GM23338 (cell line): ENCODE measurements around the gene ZNF488. TPM values are rescaled to one million over a fixed set of nuclear protein-coding genes. Genes with fewer than 3 reads are reported as not detected.

ENCODE experiments used
- ATAC-seq: fragments of 200-7000 bp; cut with Tn5 transposase; 3 replicates; pipeline ENCODE4 v1.9.1; 2020
- DNase-seq: peaks from one replicate; pipeline ENCODE4 v3.0.0-alpha.2; 2015; ENCODE audit warnings: low spot score
- H2AFZ ChIP-seq: fragments of 200-600 bp; sonication (generic); 2 replicates; pipeline ENCODE4 v1.8.0; 2016; ENCODE audit warnings: antibody characterized with exemption, mild to moderate bottlenecking, moderate library complexity
- H3F3A ChIP-seq: fragments of 200-600 bp; sonication (generic); replicated peaks from 2 replicates; pipeline ENCODE4 v1.8.0; 2017; ENCODE audit warnings: antibody characterized with exemption, mixed run types, low read depth
- H3K27ac ChIP-seq: fragments of 200-600 bp; sonication (generic); 2 replicates; pipeline ENCODE4 v1.6.1; 2016; ENCODE audit warnings: low read depth
- H3K27me3 ChIP-seq: fragments of 200-600 bp; sonication (generic); 2 replicates; pipeline ENCODE4 v1.8.0; 2016; ENCODE audit warnings: mild to moderate bottlenecking, mixed run types, moderate library complexity; ENCODE audit not compliant: insufficient read depth
- H3K36me3 ChIP-seq: fragments of 200-600 bp; sonication (generic); 2 replicates; pipeline ENCODE4 v1.8.0; 2016; ENCODE audit warnings: mild to moderate bottlenecking; ENCODE audit not compliant: insufficient read depth
- H3K4me1 ChIP-seq: fragments of 200-600 bp; sonication (generic); 2 replicates; pipeline ENCODE4 v1.8.0; 2016; ENCODE audit warnings: mild to moderate bottlenecking, moderate library complexity; ENCODE audit not compliant: insufficient read depth
- H3K4me2 ChIP-seq: fragments of 200-600 bp; sonication (generic); 2 replicates; pipeline ENCODE4 v1.7.1; 2017; ENCODE audit warnings: mixed run types
- H3K4me3 ChIP-seq: fragments of 200-600 bp; sonication (generic); 2 replicates; pipeline ENCODE4 v1.6.1; 2016; ENCODE audit warnings: mixed run types
- H3K79me2 ChIP-seq: fragments of 200-600 bp; sonication (generic); replicated peaks from 2 replicates; pipeline ENCODE4 v1.8.0; 2017; ENCODE audit warnings: mild to moderate bottlenecking; ENCODE audit not compliant: insufficient read depth
- H3K9me2 ChIP-seq: fragments of 200-600 bp; sonication (generic); 2 replicates; pipeline ENCODE4 v1.8.0; 2017; ENCODE audit not compliant: insufficient read depth
- H4K20me1 ChIP-seq: fragments of 200-600 bp; sonication (generic); replicated peaks from 2 replicates; pipeline ENCODE4 v1.8.0; 2017; ENCODE audit warnings: mild to moderate bottlenecking; ENCODE audit not compliant: insufficient read depth
- H3K27ac Mint-ChIP-seq: 2 replicates; pipeline ENCODE4 v1.8.0; 2020; ENCODE audit warnings: inconsistent platforms, mild to moderate bottlenecking, moderate library complexity, mixed read lengths
- H3K27me3 Mint-ChIP-seq: 3 replicates; pipeline ENCODE4 v1.8.0; 2022; ENCODE audit warnings: low read depth, mild to moderate bottlenecking, moderate library complexity, mixed read lengths, inconsistent platforms; ENCODE audit not compliant: insufficient read depth, poor library complexity
- H3K36me3 Mint-ChIP-seq: 3 replicates; pipeline ENCODE4 v1.8.0; 2021; ENCODE audit warnings: low read depth, mild to moderate bottlenecking, inconsistent platforms, moderate library complexity, mixed read lengths
- H3K4me1 Mint-ChIP-seq: 3 replicates; pipeline ENCODE4 v1.8.0; 2020; ENCODE audit warnings: mild to moderate bottlenecking, inconsistent platforms, mixed read lengths
- H3K4me3 Mint-ChIP-seq: 3 replicates; pipeline ENCODE4 v1.8.0; 2021; ENCODE audit warnings: moderate library complexity, mild to moderate bottlenecking, inconsistent platforms, mixed read lengths
- H3K9me3 Mint-ChIP-seq: 3 replicates; pipeline ENCODE4 v1.8.0; 2020; ENCODE audit warnings: moderate library complexity, mild to moderate bottlenecking, inconsistent platforms, mixed read lengths
- CREB1 ChIP-seq: fragments of 250-450 bp; sonication (Bioruptor Pico); IDR thresholded peaks from 2 replicates; pipeline ENCODE4 v1.5.0; 2020; ENCODE audit warnings: low read depth, mild to moderate bottlenecking, moderate library complexity
- CTCF ChIP-seq, 2 experiments: fragments of 200-600 bp in 1 of 2; sonication (generic) in 1 of 2; conservative IDR thresholded peaks; 2 replicates each; pipeline versions ENCODE4 v1.5.1 to v1.6.1; 2016 to 2017; ENCODE audit warnings: antibody characterized with exemption in 2 of 2, low read depth in 2 of 2, mild to moderate bottlenecking in 2 of 2, moderate library complexity in 1 of 2
- EZH2 ChIP-seq: fragments of 200-600 bp; sonication (generic); IDR thresholded peaks from one replicate; pipeline ENCODE4 v1.8.0; 2017; ENCODE audit warnings: antibody characterized with exemption, mild to moderate bottlenecking, low read depth; ENCODE audit not compliant: unreplicated experiment
- EZH2phosphoT487 ChIP-seq: fragments of 200-600 bp; sonication (generic); IDR thresholded peaks from one replicate; pipeline ENCODE4 v1.8.1; 2018; ENCODE audit warnings: antibody characterized with exemption; ENCODE audit not compliant: unreplicated experiment
- JUNB ChIP-seq: IDR thresholded peaks from one replicate; pipeline ENCODE4 v1.6.1; 2016; ENCODE audit warnings: antibody characterized with exemption; ENCODE audit not compliant: unreplicated experiment
- NANOG ChIP-seq: IDR thresholded peaks from 2 replicates; pipeline ENCODE4 v1.6.1; 2016; ENCODE audit warnings: antibody characterized with exemption, borderline replicate concordance
- POLR2AphosphoS5 ChIP-seq: IDR thresholded peaks from 2 replicates; pipeline ENCODE4 v1.6.1; 2016; ENCODE audit warnings: antibody characterized with exemption, low read depth
- REST ChIP-seq: IDR thresholded peaks from one replicate; pipeline ENCODE4 v1.6.1; 2018; ENCODE audit warnings: antibody characterized with exemption; ENCODE audit not compliant: unreplicated experiment
- STAT1 ChIP-seq: IDR thresholded peaks from one replicate; pipeline ENCODE4 v1.6.1; 2016; ENCODE audit warnings: antibody characterized with exemption; ENCODE audit not compliant: unreplicated experiment
- ZNF114 ChIP-seq: fragments of 250-450 bp; sonication (Bioruptor Pico); IDR thresholded peaks from 2 replicates; pipeline ENCODE4 v1.5.0; 2020; ENCODE audit warnings: mild to moderate bottlenecking, moderate library complexity
- ZNF331 ChIP-seq: fragments of 250-450 bp; sonication (Bioruptor Pico); IDR thresholded peaks from 2 replicates; pipeline ENCODE4 v1.5.0; 2020; ENCODE audit warnings: low read depth, mild to moderate bottlenecking, moderate library complexity
- ZNF462 ChIP-seq: fragments of 250-450 bp; sonication (Bioruptor Pico); IDR thresholded peaks from 2 replicates; pipeline ENCODE4 v1.5.0; 2020; ENCODE audit warnings: mild to moderate bottlenecking, moderate library complexity
- polyA plus RNA-seq: library from polyadenylated mRNA; unstranded; fragments of >200 nt; fragmentation: Nextera tagmentation; extraction: Ambion mirVana; gene quantifications from 2 replicates; pipeline ENCODE4 v1.2.1, GENCODE V29; 2016
- total RNA-seq: library from RNA; depleted of rRNA; stranded (reverse); fragments of >200 nt; shearing (Covaris generic); gene quantifications from 2 replicates; pipeline ENCODE4 v1.2.3, GENCODE V29; 2014
- TF ChIP-seq, protein P1 (sequence below): IDR thresholded peaks from 2 replicates; pipeline ENCODE4 v1.6.1; 2016; ENCODE audit warnings: antibody characterized with exemption

ZNF488 gene
- total and polyA plus RNA-seq, 2 experiments from 2014 or later, result 2.5 to 5.2 TPM

GRCh38 chr10:47420305-47421056 is 36.4 kb upstream of the ZNF488 start:
- ATAC-seq, result peak; percentile 78
- no peak overlapping the region for H3K4me3 ChIP-seq
- Mint-ChIP-seq H3K4me3 (no peak overlapping the region), H3K36me3 (no peaks in the 10 kb centered on the region), H3K27ac (peak overlapping the region; percentile 63; the same call in 1 of the 2 replicates), H3K9me3 (no peaks in the 10 kb centered on the region), H3K27me3 (peaks cover 8% of the 10 kb centered on the region), H3K4me1 (peaks cover 13% of the 10 kb centered on the region)
- no peaks in the 10 kb centered on the region for H3K36me3 ChIP-seq
- no peaks in the 10 kb centered on the region for H3F3A ChIP-seq
- H3K9me2 ChIP-seq, result 0 out of 2 replicates have a peak, but pooled peaks cover 2% of the 10 kb centered on the region
- peak; percentile 18 for DNase-seq
- no peaks in the 10 kb centered on the region for H3K27me3 ChIP-seq
- H3K4me1 ChIP-seq, result peaks cover 3% of the 10 kb centered on the region; the same call in 1 of the 2 replicates
- H3K27ac ChIP-seq, result no peak overlapping the region
- peak overlapping the region; percentile 78; the same call in 1 of the 2 replicates for H2AFZ ChIP-seq
- H3K4me2 ChIP-seq, result no peak overlapping the region
- TF ChIP-seq CREB1 (CRISPR knock-in tag), result no peak
- TF ChIP-seq STAT1, result no peak
- no peak for TF ChIP-seq ZNF462 (CRISPR knock-in tag)
- TF ChIP-seq ZNF331 (CRISPR knock-in tag), result no peak
- no peak for TF ChIP-seq CTCF (conservative IDR thresholded peaks at IDR 0.05; ENCODE audit: low read depth in 2 of 2)
- TF ChIP-seq, protein P1, sequence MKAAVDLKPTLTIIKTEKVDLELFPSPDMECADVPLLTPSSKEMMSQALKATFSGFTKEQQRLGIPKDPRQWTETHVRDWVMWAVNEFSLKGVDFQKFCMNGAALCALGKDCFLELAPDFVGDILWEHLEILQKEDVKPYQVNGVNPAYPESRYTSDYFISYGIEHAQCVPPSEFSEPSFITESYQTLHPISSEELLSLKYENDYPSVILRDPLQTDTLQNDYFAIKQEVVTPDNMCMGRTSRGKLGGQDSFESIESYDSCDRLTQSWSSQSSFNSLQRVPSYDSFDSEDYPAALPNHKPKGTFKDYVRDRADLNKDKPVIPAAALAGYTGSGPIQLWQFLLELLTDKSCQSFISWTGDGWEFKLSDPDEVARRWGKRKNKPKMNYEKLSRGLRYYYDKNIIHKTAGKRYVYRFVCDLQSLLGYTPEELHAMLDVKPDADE, result no peak
- TF ChIP-seq JUNB, result no peak
- TF ChIP-seq ZNF114 (CRISPR knock-in tag), result no peak
- TF ChIP-seq EZH2, result no peak
- TF ChIP-seq NANOG, result no peak
- no peak for TF ChIP-seq POLR2AphosphoS5
- TF ChIP-seq REST, result no peak
- TF ChIP-seq EZH2phosphoT487, result no peak
- H3K79me2 ChIP-seq, result no peaks in the 10 kb centered on the region
- H4K20me1 ChIP-seq, result no peaks in the 10 kb centered on the region
